ENCODE measurements around the gene SMARCAL1. TPM values are rescaled to one million over a fixed set of nuclear protein-coding genes. Genes with fewer than 3 reads are reported as not detected.

Gene SMARCAL1
- total RNA-seq, 1 experiment from 2014 or later, result 40.5 TPM

GRCh38 chr2:216431531-216431856 lies 19.2 kb downstream of the SMARCAL1 start:
- Histone ChIP-seq H2AFZ (no peak overlapping the region), H3K4me1 (replicated peaks; ENCODE audit: insufficient read depth) (no peaks in the 10 kb centered on the region), H3K9me3 (ENCODE audit: insufficient read depth, low read depth) (no peaks in the 10 kb centered on the region), H4K20me1 (ENCODE audit: insufficient read depth) (no peaks in the 10 kb centered on the region), H3K27ac (no peak overlapping the region), H3K9me2 (ENCODE audit: insufficient read depth) (no peaks in the 10 kb centered on the region), H3K79me2 (ENCODE audit: low read depth) (no peaks in the 10 kb centered on the region), H3K4me2 (no peak overlapping the region), H3K4me3 (no peak overlapping the region), H3K27me3 (ENCODE audit: insufficient read depth, low read depth) (no peaks in the 10 kb centered on the region), H3K36me3 (ENCODE audit: low read depth) (peaks cover 11% of the 10 kb centered on the region), H3F3A (ENCODE audit: insufficient read depth, low read depth) (no peaks in the 10 kb centered on the region)
- intact Hi-C loops (cut with micrococcal nuclease; ENCODE audit: unreplicated experiment), result no loop called here
- BruUV-seq (replicated peaks), result no TSS peak
- CTCF ChIA-PET, result interaction anchor here (0.6 kb wide), 1 partner anchor 321 kb away, joined by 3 read pairs; no protein-coding TSS in a partner anchor
- POLR2A ChIA-PET (ENCODE audit: unreplicated experiment), result interaction anchor here (0.6 kb wide), 1 partner anchor 221 kb away, joined by 3 read pairs; no protein-coding TSS in a partner anchor
- no peak for TF ChIP-seq EZH2 (IDR thresholded peaks at IDR 0.05; ENCODE audit: low read depth)
- no peak for TF ChIP-seq CTCF (conservative IDR thresholded peaks at IDR 0.05)
- no peak for DNase-seq

GRCh38 chr2:216436383-216436782 lies 24.1 kb downstream of the SMARCAL1 start:
- Histone ChIP-seq H3K4me3 (no peak overlapping the region), H3K4me1 (replicated peaks; ENCODE audit: insufficient read depth) (no peaks in the 10 kb centered on the region), H3K79me2 (ENCODE audit: low read depth) (no peaks in the 10 kb centered on the region), H3K4me2 (no peak overlapping the region), H3F3A (ENCODE audit: insufficient read depth, low read depth) (no peaks in the 10 kb centered on the region), H3K27ac (no peak overlapping the region), H3K27me3 (ENCODE audit: insufficient read depth, low read depth) (no peaks in the 10 kb centered on the region), H4K20me1 (ENCODE audit: insufficient read depth) (no peaks in the 10 kb centered on the region), H3K9me2 (ENCODE audit: insufficient read depth) (no peaks in the 10 kb centered on the region), H2AFZ (no peak overlapping the region), H3K9me3 (ENCODE audit: insufficient read depth, low read depth) (no peaks in the 10 kb centered on the region), H3K36me3 (ENCODE audit: low read depth) (peaks cover 6% of the 10 kb centered on the region)
- DNase-seq, result no peak
- BruUV-seq (replicated peaks), result no TSS peak
- POLR2A ChIA-PET (ENCODE audit: unreplicated experiment), result no interaction called here
- TF ChIP-seq EZH2 (IDR thresholded peaks at IDR 0.05; ENCODE audit: low read depth), result no peak
- no peak for TF ChIP-seq CTCF (conservative IDR thresholded peaks at IDR 0.05)
- intact Hi-C loops (cut with micrococcal nuclease; ENCODE audit: unreplicated experiment), result no loop called here
- CTCF ChIA-PET, result no interaction called here

GRCh38 chr2:216441308-216442010 lies 29.2 kb downstream of the SMARCAL1 start:
- no peak overlapping the region for H3K4me3 ChIP-seq
- H3F3A ChIP-seq (ENCODE audit: insufficient read depth, low read depth), result no peaks in the 10 kb centered on the region
- 0 out of 2 replicates have a peak, but pooled peaks cover 5% of the 10 kb centered on the region for H3K36me3 ChIP-seq (ENCODE audit: low read depth)
- H3K9me2 ChIP-seq (ENCODE audit: insufficient read depth), result no peaks in the 10 kb centered on the region
- no peaks in the 10 kb centered on the region for H3K27me3 ChIP-seq (ENCODE audit: insufficient read depth, low read depth)
- H3K4me2 ChIP-seq, result no peak overlapping the region
- no peak overlapping the region for H3K27ac ChIP-seq
- POLR2A ChIA-PET (ENCODE audit: unreplicated experiment), result no interaction called here
- CTCF ChIA-PET, result no interaction called here
- no peaks in the 10 kb centered on the region for H4K20me1 ChIP-seq (ENCODE audit: insufficient read depth)
- DNase-seq, result no peak
- H3K79me2 ChIP-seq (ENCODE audit: low read depth), result no peaks in the 10 kb centered on the region
- intact Hi-C loops (cut with micrococcal nuclease; ENCODE audit: unreplicated experiment), result no loop called here
- H2AFZ ChIP-seq, result no peak overlapping the region
- H3K9me3 ChIP-seq (ENCODE audit: insufficient read depth, low read depth), result no peaks in the 10 kb centered on the region
- BruUV-seq (replicated peaks), result no TSS peak
- TF ChIP-seq EZH2 (IDR thresholded peaks at IDR 0.05; ENCODE audit: low read depth) (no peak), CTCF (conservative IDR thresholded peaks at IDR 0.05) (no peak)
- H3K4me1 ChIP-seq (replicated peaks; ENCODE audit: insufficient read depth), result no peaks in the 10 kb centered on the region

Data from PC-9 (cell line).